ENCODE data around the gene GNB4.

- TF ChIP-seq CTCF (conservative IDR thresholded peaks at IDR 0.05): no peak
- no peak for TF ChIP-seq EZH2 (IDR thresholded peaks at IDR 0.05; ENCODE audit: low read depth)
Observed at GRCh38 chr3:179401561-179401960, 49.7 kb downstream of the GNB4 start.
